ENCODE results near the gene EXOC3. TPM values are rescaled to one million over a fixed set of nuclear protein-coding genes. Genes with fewer than 3 reads are reported as not detected.
"Not testable (repeated sequence)": the region's sequence is repeated elsewhere in the genome, so short reads cannot be mapped to it uniquely, and the experiment has no call there.

The EXOC3 gene
- total RNA-seq, 1 experiment from 2014 or later: 26.9 TPM

DNA sequence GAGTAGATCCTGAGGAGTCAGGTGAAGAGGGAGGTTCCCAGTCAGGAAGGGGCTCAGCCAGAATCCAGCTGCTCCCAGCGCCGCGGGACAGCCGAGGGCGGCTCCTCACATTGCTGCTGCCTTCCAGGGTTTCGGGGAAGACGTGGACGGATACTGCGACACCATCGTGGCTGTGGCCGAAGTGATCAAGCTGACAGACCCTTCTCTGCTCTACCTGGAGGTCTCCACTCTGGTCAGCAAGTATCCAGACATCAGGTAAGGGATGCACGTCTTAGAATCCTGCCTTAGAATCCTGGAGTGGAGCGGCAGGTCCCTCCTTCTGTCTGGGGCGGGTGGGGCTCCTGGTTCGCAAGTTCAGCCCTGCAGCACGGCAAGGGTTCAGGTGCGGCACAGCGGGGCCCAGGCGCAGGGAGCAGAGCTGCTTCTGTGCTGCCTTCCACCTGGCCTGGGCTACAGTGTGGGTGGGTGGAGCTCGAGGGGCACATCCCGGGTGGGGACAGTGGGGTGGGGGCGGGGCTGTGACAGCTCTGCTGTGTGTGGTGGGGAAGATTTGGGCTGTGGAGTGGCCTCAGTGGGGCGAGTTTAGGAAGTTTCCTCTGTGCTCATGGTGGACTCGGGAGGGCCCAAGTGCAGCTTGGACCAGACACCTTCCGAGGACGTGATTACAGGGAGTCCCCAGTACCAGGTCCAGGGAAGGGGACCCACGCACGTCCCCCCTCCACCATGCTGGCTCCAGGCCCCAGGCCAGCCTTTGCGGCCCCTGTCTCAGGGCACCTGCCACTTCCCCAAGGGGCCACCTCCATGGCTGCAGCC is 22.8 kb downstream of the EXOC3 start:
- no peaks in the 10 kb centered on the region for H3K9me3 ChIP-seq (replicated peaks)
- peaks cover 44% of the 10 kb centered on the region for H3K36me3 ChIP-seq
- no peaks in the 10 kb centered on the region for H3K4me1 ChIP-seq (replicated peaks)
- no peak for DNase-seq (ENCODE audit: low read depth in 1 of 2, low spot score in 2 of 2)
- H3K27ac ChIP-seq: no peak overlapping the region
- H3K4me3 ChIP-seq: no peak overlapping the region
- no peaks in the 10 kb centered on the region for H3K27me3 ChIP-seq (replicated peaks)

- Histone ChIP-seq H3K9me3 (replicated peaks) (no peaks in the 10 kb centered on the region), H3K27me3 (replicated peaks) (no peaks in the 10 kb centered on the region), H3K4me1 (replicated peaks) (peaks cover under 1% of the 10 kb centered on the region), H3K36me3 (peaks cover 49% of the 10 kb centered on the region), H3K4me3 (no peak overlapping the region), H3K27ac (no peak overlapping the region)
- no peak for DNase-seq (ENCODE audit: low read depth in 1 of 2, low spot score in 2 of 2)
Observed at GRCh38 chr5:466661-467310, 23.8 kb downstream of the EXOC3 start.

GRCh38 chr5:468401-468800 is 25.4 kb downstream of the EXOC3 start:
- peaks cover 50% of the 10 kb centered on the region for H3K36me3 ChIP-seq
- DNase-seq (ENCODE audit: low read depth in 1 of 2, low spot score in 2 of 2): no peak

GRCh38 chr5:469752-470483 is 26.9 kb downstream of the EXOC3 start:
- Histone ChIP-seq H3K4me3 (no peak overlapping the region), H3K9me3 (replicated peaks) (peaks cover 3% of the 10 kb centered on the region; the same call in 1 of the 2 replicates), H3K36me3 (peaks cover 46% of the 10 kb centered on the region), H3K27ac (no peak overlapping the region), H3K27me3 (replicated peaks) (peaks cover 9% of the 10 kb centered on the region), H3K4me1 (replicated peaks) (peaks cover 19% of the 10 kb centered on the region)
- DNase-seq (ENCODE audit: low read depth in 1 of 2, low spot score in 2 of 2): no peak

More at GRCh38 chr5:468401-468800, 25.4 kb downstream of the EXOC3 start:
- H3K4me1 ChIP-seq (replicated peaks): peaks cover 14% of the 10 kb centered on the region
- H3K4me3 ChIP-seq: no peak overlapping the region
- H3K27ac ChIP-seq: no peak overlapping the region
- peaks cover 2% of the 10 kb centered on the region for H3K27me3 ChIP-seq (replicated peaks)
- peaks cover 3% of the 10 kb centered on the region; the same call in 1 of the 2 replicates for H3K9me3 ChIP-seq (replicated peaks)

DNA sequence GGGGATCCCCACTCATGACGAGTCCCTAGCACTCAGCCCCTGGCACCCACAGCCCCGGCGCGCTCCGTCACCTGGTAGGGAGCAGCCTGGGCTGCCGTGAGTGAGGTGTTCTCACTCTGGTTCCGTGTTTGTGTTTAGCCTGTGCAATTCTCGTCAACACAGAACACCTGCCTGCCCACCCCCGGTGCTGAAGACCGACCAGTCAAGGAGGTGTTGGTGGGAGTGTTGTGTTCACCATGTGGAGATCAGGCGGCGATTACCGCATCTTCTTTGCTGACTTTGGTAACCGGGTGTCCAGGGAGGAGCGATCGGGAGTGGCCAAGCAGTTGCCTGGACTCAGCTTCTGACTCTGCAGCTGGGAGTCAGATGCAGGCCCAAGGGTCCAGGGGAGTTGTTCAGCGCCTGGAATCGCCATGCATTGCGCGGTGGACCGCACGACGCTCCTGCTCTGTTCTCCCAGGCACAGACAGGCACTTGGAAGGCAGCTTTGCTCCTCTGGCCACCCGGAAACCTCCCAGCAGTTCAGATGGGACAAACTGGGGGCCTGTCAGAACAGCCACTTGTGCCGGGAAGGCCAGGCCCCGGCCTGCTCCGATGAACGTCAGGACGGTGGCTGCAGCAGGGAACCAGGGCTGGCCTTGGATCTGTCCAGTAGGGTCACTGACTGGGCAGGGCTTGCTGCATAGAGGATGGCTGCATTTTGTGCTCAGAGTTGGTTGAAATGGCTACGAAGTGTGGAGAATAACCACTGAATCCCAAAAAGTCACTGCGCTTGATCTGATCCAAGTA is 28.2 kb downstream of the EXOC3 start:
- Histone ChIP-seq H3K9me3 (replicated peaks) (peaks cover 3% of the 10 kb centered on the region; the same call in 1 of the 2 replicates), H3K4me1 (replicated peaks) (peaks cover 19% of the 10 kb centered on the region), H3K36me3 (peaks cover 39% of the 10 kb centered on the region), H3K27me3 (replicated peaks) (peaks cover 21% of the 10 kb centered on the region), H3K27ac (no peak overlapping the region), H3K4me3 (no peak overlapping the region)
- DNase-seq (ENCODE audit: low read depth in 1 of 2, low spot score in 2 of 2): no peak

- Histone ChIP-seq H3K4me3 (peak overlapping the region; percentile 90), H3K9me3 (replicated peaks) (peaks cover 3% of the 10 kb centered on the region; the same call in 1 of the 2 replicates), H3K27me3 (replicated peaks) (peaks cover 26% of the 10 kb centered on the region), H3K27ac (no peak overlapping the region), H3K4me1 (replicated peaks) (peaks cover 19% of the 10 kb centered on the region), H3K36me3 (peaks cover 34% of the 10 kb centered on the region)
- DNase-seq (ENCODE audit: low read depth in 1 of 2, low spot score in 2 of 2): no peak
Observed at GRCh38 chr5:471750-472058, 28.7 kb downstream of the EXOC3 start.

DNA sequence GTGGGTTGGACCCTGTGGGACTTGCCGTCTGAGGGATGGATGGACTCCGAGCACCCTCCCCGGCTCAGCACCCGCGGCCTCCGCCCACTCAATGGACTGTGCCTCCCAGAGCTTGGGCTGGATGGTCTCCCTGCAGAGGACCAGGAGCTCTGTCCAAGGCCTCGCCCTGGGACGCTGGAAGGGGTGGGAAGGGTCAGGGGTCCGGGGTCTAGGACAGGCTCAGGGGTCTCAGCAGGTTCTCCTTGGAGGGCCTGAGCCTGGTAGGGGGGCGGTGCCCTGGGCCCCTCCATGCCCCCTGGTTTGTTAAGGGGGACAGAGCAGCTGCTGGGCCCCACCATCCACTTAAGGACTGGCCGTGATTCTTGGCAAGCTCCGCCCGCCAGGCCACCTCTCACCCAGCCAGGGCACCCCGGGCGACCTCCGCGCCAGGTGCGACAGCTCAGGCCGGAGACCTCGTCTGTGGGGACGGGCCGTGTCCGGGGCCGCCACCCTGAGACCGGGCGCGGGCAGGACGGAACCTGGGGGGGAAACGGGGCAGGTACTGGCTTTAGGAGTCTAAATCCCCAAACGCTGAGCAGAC is 29.2 kb downstream of the EXOC3 start:
- Histone ChIP-seq H3K9me3 (replicated peaks) (peaks cover 3% of the 10 kb centered on the region; the same call in 1 of the 2 replicates), H3K4me1 (replicated peaks) (peaks cover 19% of the 10 kb centered on the region), H3K36me3 (peaks cover 30% of the 10 kb centered on the region), H3K27ac (peak overlapping the region; percentile 70), H3K27me3 (replicated peaks) (peaks cover 31% of the 10 kb centered on the region), H3K4me3 (peak overlapping the region; percentile 90)
- peak in 1 of 2 experiments; percentile 19 for DNase-seq (ENCODE audit: low read depth in 1 of 2, low spot score in 2 of 2)

- DNase-seq (ENCODE audit: low read depth in 1 of 2, low spot score in 2 of 2): peak; percentile 72 to 76
- Histone ChIP-seq H3K27ac (peak overlapping the region; percentile 70), H3K4me3 (peak overlapping the region; percentile 90), H3K36me3 (peaks cover 30% of the 10 kb centered on the region), H3K27me3 (replicated peaks) (peaks cover 38% of the 10 kb centered on the region), H3K4me1 (replicated peaks) (peaks cover 19% of the 10 kb centered on the region), H3K9me3 (replicated peaks) (peaks cover 3% of the 10 kb centered on the region; the same call in 1 of the 2 replicates)
Observed at GRCh38 chr5:472656-473550, 29.9 kb downstream of the EXOC3 start.

DNA sequence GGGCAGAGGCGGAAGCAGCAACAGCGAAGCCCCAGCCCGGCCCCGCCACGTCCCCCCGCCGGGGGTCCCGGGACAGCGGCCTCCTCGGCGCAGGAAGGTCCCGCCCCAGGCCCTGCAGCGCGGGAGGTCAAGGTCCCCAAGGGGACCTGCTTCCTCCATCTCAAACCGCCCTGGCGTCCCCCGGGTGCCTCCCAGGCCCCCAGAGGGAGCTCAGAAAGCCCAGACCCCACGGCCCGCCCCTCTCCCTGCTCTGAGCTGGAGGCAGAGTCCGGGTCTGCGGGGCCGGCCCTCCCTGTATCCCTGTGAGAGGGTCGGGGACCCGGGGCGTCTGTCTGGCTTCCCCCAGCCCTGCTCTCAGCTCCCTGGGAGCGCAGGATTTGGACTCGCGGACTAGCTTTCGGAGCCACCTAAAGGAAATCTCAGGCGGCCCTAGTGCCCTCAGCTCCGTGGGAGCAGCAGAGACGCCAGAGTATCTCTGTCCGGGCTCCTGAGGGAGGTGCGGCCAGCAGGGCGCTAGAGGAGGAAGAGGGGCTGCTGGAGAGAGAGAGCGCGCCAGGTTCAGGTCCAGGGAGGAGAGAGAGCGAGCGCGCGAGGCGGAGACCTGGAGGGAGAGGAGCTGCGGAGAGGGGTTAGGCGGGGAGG is 30.7 kb downstream of the EXOC3 start:
- peaks cover 44% of the 10 kb centered on the region for H3K27me3 ChIP-seq (replicated peaks)
- peaks cover 19% of the 10 kb centered on the region for H3K4me1 ChIP-seq (replicated peaks)
- peaks cover 29% of the 10 kb centered on the region for H3K36me3 ChIP-seq
- H3K27ac ChIP-seq: no peak overlapping the region
- H3K4me3 ChIP-seq: peak overlapping the region; percentile 90
- peaks cover 3% of the 10 kb centered on the region; the same call in 1 of the 2 replicates for H3K9me3 ChIP-seq (replicated peaks)
- peak in 1 of 2 experiments; percentile 52 for DNase-seq (ENCODE audit: low read depth in 1 of 2, low spot score in 2 of 2)

DNA sequence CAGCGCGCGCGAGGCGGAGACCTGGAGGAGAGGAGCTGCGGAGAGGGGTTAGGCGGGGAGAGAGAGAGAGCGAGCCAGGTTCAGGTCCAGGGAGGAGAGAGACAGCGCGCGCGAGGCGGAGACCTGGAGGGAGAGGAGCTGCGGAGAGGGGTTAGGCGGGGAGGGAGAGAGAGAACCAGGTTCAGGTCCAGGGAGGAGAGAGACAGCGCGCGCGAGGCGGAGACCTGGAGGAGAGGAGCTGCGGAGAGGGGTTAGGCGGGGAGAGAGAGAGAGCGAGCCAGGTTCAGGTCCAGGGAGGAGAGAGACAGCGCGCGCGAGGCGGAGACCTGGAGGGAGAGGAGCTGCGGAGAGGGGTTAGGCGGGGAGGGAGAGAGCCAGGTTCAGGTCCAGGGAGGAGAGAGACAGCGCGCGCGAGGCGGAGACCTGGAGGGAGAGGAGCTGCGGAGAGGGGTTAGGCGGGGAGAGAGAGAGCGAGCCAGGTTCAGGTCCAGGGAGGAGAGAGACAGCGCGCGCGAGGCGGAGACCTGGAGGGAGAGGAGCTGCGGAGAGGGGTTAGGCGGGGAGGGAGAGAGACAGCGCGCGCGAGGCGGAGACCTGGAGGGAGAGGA is 31.4 kb downstream of the EXOC3 start:
- H3K27me3 ChIP-seq (replicated peaks): peaks cover 51% of the 10 kb centered on the region
- H3K9me3 ChIP-seq (replicated peaks); DNase-seq (ENCODE audit: low read depth in 1 of 2, low spot score in 2 of 2); H3K4me3 ChIP-seq; H3K27ac ChIP-seq: not testable (repeated sequence)
- peaks cover 26% of the 10 kb centered on the region for H3K36me3 ChIP-seq
- H3K4me1 ChIP-seq (replicated peaks): peaks cover 19% of the 10 kb centered on the region

DNA sequence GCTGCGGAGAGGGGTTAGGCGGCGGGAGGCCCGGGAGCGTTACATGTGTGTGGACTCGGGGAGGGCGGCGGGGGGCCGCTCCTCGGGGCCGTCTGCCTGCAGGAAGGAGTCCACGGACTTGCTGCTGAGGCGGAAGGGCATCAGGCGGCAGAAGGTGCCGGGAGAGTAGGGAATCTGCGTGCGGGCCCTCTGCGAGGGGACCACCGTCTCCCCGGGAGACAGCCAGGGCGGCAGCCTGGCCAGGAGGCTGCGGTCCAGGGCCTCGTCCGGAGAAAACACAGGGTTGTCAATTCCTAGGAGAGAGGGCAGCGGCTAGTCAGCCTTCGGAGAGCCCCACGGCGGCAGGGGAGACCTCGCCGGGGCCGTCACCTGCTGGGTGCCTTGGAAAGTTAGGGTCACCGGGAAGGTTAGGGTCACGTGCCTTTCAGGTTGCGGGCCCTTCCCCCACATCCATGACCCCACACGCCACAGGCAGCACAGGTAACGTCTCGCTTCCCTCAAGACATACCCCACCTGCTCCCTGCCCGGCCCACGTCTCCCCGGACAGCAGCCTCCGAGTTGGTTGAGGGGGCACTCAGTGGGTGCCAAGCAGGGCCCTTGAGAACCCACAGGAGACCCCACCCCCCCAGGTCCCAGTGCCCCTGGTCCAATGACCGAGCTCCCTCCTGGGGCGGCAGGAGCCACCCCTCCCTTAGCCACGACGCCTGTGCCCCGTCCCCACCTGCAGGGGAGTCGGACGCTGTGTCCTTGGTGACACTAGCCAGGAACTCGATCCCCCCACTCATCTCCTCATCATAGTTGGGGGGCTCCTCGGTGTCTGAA is 32.1 kb downstream of the EXOC3 start:
- Histone ChIP-seq H3K9me3 (replicated peaks) (peaks cover 3% of the 10 kb centered on the region; the same call in 1 of the 2 replicates), H3K4me3 (no peak overlapping the region), H3K27ac (no peak overlapping the region), H3K27me3 (replicated peaks) (peaks cover 58% of the 10 kb centered on the region), H3K36me3 (peaks cover 24% of the 10 kb centered on the region), H3K4me1 (replicated peaks) (peaks cover 19% of the 10 kb centered on the region)
- DNase-seq (ENCODE audit: low read depth in 1 of 2, low spot score in 2 of 2): no peak
